Activated B cell treated with CpG ODN at 0.5 μM for 24 hours (primary cell): ENCODE results near the gene PHACTR1. TPM values are rescaled to one million over a fixed set of nuclear protein-coding genes. Genes with fewer than 3 reads are reported as not detected.

Experiments used
- ATAC-seq: fragments of 200-7000 bp; cut with Tn5 transposase; one replicate; pipeline ENCODE4 v1.10.0; 2021; ENCODE audit warnings: low read depth, mild to moderate bottlenecking, moderate library complexity
- CTCF ChIA-PET: fragments of 350-600 bp; sonication (Branson Sonifier 250); formaldehyde crosslinking; loops from one replicate; lab custom pipeline; 2021; ENCODE audit warnings: antibody characterized with exemption; lab: Charles Lee
- POLR2A ChIA-PET: fragments of 350-600 bp; sonication (Branson Sonifier 250); formaldehyde crosslinking; loops from one replicate; lab custom pipeline; 2021; ENCODE audit warnings: antibody characterized with exemption; lab: Charles Lee
- DNase-seq: peaks from one replicate; pipeline ENCODE4 v3.0.0; 2022
- H3K27ac Mint-ChIP-seq: one replicate; pipeline ENCODE4 v1.8.0; 2020; ENCODE audit warnings: mixed read lengths
- H3K27me3 Mint-ChIP-seq: one replicate; pipeline ENCODE4 v1.8.0; 2021; ENCODE audit warnings: mixed read lengths
- H3K36me3 Mint-ChIP-seq: one replicate; pipeline ENCODE4 v1.8.0; 2021; ENCODE audit warnings: low read depth, mixed read lengths
- H3K4me1 Mint-ChIP-seq: one replicate; pipeline ENCODE4 v1.8.0; 2021; ENCODE audit warnings: mixed read lengths
- H3K4me3 Mint-ChIP-seq: one replicate; pipeline ENCODE4 v1.8.0; 2020; ENCODE audit warnings: mild to moderate bottlenecking, mixed read lengths
- H3K9me3 Mint-ChIP-seq: one replicate; pipeline ENCODE4 v1.8.0; 2020; ENCODE audit warnings: mixed read lengths
- CTCF ChIP-seq: fragments of 200-600 bp; IDR thresholded peaks from one replicate; pipeline ENCODE4 v1.8.0; 2022; ENCODE audit warnings: antibody characterized with exemption, mild to moderate bottlenecking
- intact Hi-C: fragments of 100-400 bp; cut with micrococcal nuclease; formaldehyde crosslinking; loops from one replicate; pipeline ENCODE4 v1.15.1; 2024
- total RNA-seq: library from RNA; stranded (reverse); gene quantifications from 2 replicates; pipeline ENCODE4 v1.2.3, GENCODE V29; 2022

Gene PHACTR1
- total RNA-seq, 1 donor from 2014 or later: 115 TPM

- Mint-ChIP-seq H3K36me3 (no peaks in the 10 kb centered on the region), H3K27me3 (peaks cover 15% of the 10 kb centered on the region), H3K4me3 (no peak overlapping the region), H3K27ac (no peak overlapping the region), H3K9me3 (no peaks in the 10 kb centered on the region), H3K4me1 (peaks cover 5% of the 10 kb centered on the region)
- ChIA-PET POLR2A (no interaction called here), CTCF (interaction anchor here (1.4 kb wide), 1 partner anchor 149 kb away, joined by 4 read pairs; no protein-coding TSS in a partner anchor)
- intact Hi-C loops: no loop called here
- no peak for TF ChIP-seq CTCF
- DNase-seq (no peak), ATAC-seq (no peak)
These were observed 470.3 kb downstream of the PHACTR1 start for GRCh38 chr6:13186861-13187260.

GRCh38 chr6:13187692-13188091 lies 471.1 kb downstream of the PHACTR1 start:
- ChIA-PET POLR2A (interaction anchor here (0.6 kb wide), 1 partner anchor 257 kb away, joined by 6 read pairs; no protein-coding TSS in a partner anchor), CTCF (interaction anchor here (1.1 to 1.4 kb wide), 2 partner anchors 144 to 148 kb away, joined by 3 to 4 read pairs; no protein-coding TSS in a partner anchor)
- no peak for TF ChIP-seq CTCF
- ATAC-seq: no peak
- no peak overlapping the region for H3K4me3 Mint-ChIP-seq
- peaks cover 5% of the 10 kb centered on the region for H3K4me1 Mint-ChIP-seq
- no peaks in the 10 kb centered on the region for H3K36me3 Mint-ChIP-seq
- H3K9me3 Mint-ChIP-seq: no peaks in the 10 kb centered on the region
- H3K27me3 Mint-ChIP-seq: peaks cover 12% of the 10 kb centered on the region
- no peak overlapping the region for H3K27ac Mint-ChIP-seq
- DNase-seq: no peak
- intact Hi-C loops: no loop called here

- DNase-seq (no peak), ATAC-seq (no peak)
- CTCF ChIA-PET: interaction anchor here (1.1 to 1.4 kb wide), 2 partner anchors 144 to 147 kb away, joined by 3 to 4 read pairs; no protein-coding TSS in a partner anchor
- peaks cover 5% of the 10 kb centered on the region for H3K4me1 Mint-ChIP-seq
- no peaks in the 10 kb centered on the region for H3K36me3 Mint-ChIP-seq
- no peak overlapping the region for H3K27ac Mint-ChIP-seq
- peaks cover 12% of the 10 kb centered on the region for H3K27me3 Mint-ChIP-seq
- no peak for TF ChIP-seq CTCF
- POLR2A ChIA-PET: interaction anchor here (0.6 kb wide), 1 partner anchor 258 kb away, joined by 6 read pairs; no protein-coding TSS in a partner anchor
- intact Hi-C loops: no loop called here
- H3K4me3 Mint-ChIP-seq: no peak overlapping the region
- no peaks in the 10 kb centered on the region for H3K9me3 Mint-ChIP-seq
These were observed 471.7 kb downstream of the PHACTR1 start for GRCh38 chr6:13188306-13188705.

DNA sequence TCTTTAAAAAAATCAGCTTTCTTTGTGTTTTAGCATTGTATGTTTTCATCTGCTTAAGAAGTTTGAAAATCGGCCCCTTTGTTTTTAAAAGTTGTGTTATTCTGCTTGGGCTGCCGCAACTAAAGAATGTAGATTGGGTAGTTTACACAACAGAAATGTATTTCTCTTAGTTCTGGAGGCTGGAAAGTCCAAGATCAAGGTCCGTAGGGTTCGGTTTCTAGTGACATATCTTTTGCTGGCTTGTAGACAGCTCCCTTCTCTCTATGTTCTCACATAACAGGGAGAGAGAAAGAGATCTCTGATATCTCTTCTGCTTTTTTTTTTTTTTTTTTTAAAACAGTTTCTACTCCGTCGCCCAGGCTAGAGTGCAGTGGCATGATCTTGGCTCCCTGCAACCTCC lies 473.1 kb downstream of the PHACTR1 start:
- no peaks in the 10 kb centered on the region for H3K9me3 Mint-ChIP-seq
- CTCF ChIA-PET: no interaction called here
- DNase-seq: no peak

More for the DNA sequence above, 473.1 kb downstream of the PHACTR1 start:
- Mint-ChIP-seq H3K36me3 (no peaks in the 10 kb centered on the region), H3K27me3 (peaks cover 7% of the 10 kb centered on the region), H3K4me3 (no peak overlapping the region), H3K27ac (no peak overlapping the region), H3K4me1 (peaks cover 5% of the 10 kb centered on the region)
- no peak for ATAC-seq
- intact Hi-C loops: loop anchor here (10.0 kb wide), 1 partner anchor 345 kb away; no protein-coding TSS in a partner anchor
- POLR2A ChIA-PET: interaction anchor here (0.6 to 0.7 kb wide), 5 partner anchors 68 to 185 kb away, joined by 3 to 11 read pairs (median 4); partner anchors contain the start of gene TBC1D7
- TF ChIP-seq CTCF: no peak
